Stimulated activated CD8-positive, alpha-beta memory T cell treated with anti-CD3 and anti-CD28 coated beads, Interleukin-15, amount 100 ng/mL, for 1 hour (primary cell): ENCODE measurements around the gene PDE7B.

Experiments used
- DNase-seq: peaks from one replicate; pipeline ENCODE4 v3.0.0-alpha.2; 2020; ENCODE audit warnings: low read depth

PDE7B gene

DNA sequence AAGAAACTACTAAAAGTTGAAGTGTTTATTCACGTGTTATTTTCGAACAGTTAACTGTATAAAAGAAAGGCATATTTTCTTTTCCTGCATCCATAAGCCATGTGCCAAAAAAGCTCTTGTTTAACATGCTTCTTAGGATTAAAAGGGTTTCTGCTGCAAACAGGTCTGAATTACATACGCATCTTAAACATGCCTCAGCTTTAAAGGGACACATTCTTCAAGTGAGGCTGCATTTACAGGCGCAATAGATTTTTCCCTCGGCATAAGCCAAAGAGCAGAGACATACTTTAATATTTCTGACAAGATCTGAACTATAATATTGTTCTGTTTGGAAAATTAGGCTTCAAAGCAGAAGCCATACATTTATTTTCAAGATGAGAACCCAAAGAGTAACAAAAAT is 39.4 kb downstream of the PDE7B start:
- DNase-seq, result no peak

DNA sequence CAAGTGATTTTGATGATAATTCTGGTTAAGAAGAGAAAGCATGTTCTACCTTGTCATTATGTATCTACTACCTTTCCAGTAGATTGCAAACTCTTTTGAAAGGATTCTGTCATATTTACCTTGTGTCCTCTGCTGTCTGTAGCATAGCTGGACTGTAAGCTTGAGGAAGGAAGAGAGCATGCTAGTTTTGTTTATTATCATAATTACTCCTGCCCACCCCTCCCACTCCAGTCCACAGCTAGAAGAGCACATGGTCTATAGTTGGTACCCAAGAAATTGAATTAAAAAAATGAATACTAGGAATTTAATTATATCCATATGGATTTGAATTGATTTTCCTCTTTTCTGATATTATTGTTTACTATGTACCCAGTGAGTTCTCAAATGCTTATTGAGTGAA is 40.2 kb downstream of the PDE7B start:
- no peak for DNase-seq

DNA sequence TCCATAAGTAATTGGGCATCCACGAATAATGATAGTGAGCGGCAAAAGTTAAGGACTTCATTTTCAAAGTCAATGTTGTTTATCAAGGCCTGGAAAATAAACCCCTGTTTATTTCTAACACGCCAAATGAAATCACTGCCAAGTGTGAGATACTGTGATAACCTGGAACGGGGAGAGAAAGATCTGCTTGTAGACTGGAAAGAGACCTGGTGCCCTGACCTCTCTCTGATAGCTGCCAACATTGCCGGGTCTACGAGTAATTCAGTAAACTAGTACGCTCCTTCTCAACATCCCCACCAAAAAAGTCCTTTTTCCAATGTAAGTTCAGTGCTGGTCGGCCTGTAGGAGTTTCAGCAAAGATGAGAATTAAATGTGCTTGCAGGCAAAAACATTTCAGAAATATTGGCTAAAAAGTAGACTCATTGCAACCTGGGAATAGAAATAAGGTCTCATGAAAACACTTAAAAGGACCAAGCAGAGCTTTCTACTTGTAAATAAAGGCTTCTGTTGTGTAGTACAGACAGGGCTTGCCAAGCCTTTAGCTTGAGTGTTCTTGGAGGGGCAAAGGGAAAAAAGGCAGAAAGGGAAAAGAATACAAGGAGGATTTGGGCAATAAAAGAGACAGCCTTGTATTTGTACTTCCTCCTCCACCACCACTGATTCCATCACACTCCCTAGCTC is 43.9 kb downstream of the PDE7B start:
- no peak for DNase-seq

DNA sequence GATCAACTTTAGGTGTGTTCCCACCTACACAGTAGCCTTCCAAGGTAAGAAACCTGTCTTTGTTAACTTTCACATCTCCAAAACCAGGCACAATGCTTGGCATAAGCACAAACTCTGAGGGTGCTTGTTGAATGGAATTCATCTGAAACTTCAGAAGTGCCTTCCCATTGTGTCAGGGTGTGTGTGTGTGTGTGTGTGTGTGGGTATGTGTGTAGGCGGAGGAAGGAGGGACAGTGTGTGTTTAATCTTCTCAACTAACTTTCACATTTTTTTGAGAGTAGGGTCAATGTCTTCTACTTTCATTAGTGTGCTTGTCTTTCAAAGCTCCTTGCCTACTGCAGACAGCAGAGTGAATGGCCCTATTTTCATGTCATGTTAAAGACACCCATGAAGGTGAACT is 45.6 kb downstream of the PDE7B start:
- DNase-seq, result no peak

DNA sequence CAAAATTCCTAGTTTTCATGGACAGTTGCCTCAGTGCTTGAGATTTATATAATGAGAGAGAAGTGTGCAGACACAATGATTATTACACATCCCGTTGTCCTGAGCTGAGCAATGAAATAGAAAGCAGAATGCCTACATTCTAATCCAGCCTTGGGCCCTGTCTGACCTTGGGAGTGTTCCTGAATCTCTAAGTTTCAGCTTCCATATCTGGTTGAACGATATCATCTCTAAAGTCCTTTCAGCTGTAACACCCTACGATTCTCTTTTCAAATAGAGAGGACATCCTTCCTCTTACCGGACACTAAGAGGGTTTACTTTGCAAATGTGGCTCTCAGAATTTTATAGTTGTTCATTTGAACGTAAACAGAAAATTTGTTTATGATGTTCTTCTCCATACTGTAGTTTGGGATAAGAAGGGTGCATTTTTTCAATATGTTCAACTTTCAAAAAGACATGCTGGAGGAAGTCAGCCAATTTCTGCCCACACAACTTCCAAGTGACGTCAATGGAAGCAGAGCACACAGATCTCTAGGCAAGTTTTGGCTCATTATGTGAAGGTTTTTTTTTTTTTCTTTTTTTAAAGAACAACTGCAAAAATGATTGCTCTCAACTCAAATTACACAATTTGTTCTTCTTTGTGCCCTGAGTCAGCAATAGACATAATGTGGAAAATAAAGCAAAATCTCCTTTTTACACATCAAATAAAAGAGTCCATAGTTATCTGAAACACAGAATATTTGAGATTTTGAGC is 50.4 kb downstream of the PDE7B start:
- DNase-seq, result no peak

DNA sequence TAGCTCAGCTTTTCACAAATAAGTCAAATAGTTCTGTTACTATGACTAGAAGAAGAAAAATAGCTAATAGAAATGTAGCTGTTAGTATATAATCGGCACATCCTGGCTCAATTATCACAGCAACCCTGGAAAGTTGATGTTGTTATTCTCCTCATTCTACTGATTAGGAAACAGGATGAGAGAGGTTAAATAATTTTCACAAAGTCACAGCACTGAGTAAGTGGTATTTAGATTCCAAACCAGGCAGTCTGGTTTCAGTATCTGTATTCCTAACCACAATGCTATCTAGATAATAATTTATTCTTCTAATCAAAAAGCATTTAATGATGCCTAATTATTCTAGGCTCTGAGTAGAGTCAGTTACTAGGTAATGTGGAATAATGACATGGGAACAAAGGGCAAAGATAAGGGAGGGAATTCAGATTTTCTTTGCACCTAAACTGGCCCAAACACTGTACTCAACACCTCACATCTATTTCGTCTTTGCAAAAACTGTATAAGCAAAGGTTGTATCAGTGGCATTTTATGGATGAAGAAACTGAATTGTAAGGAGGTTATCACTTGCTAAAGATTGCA is 51.3 kb downstream of the PDE7B start:
- DNase-seq, result no peak

DNA sequence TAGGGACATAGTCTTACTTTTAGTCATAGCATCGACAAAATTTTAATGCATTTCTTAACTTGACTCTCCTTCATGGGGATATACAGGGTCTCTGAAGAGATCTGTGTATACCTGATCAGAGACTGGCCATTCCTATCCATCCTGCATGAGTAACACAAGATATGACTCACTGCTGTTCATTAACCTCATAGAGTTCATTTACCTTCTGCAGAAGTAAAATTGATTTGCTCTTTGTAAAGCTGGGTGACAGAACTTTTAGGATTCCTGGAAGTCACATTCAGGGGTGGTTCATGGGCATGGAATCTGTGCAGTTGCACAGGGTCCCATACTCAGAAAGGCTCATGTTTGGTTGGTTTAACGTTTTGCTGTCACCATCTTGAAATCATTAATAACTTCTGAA is 53.2 kb downstream of the PDE7B start:
- no peak for DNase-seq

DNA sequence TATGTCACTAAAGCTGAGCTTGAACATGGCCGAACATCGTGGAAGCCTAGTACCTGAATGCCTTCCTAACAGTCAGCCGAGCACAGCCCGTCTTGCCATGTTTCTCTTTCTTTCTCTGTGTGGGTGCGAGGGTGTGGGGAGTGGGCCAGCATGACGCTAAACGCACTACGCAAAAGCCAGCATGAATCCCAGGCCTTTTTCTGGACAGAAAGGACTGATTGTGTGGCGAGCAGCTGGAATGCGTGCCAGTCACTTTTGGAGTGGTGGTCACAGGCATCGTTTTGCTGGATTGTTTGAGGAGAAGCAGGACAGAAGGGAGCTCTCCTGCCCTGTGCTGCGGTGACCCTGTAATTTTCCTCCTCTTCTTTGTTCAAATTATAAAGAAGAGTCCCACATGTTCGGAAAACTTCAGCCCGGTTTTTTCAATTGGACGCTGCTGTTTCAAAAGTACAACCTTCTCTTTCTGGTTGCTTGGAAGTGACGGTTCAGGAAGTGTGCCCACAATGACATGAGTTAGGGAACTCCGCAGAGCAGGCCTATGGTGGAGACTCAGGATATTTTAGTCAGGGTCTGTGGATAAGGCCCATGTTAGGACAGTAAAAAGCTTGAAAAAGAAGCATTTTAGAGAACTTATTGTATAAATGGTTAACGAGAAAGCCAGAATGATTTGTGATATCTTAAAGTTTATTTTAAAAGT is 54.3 kb downstream of the PDE7B start:
- DNase-seq, result no peak

DNA sequence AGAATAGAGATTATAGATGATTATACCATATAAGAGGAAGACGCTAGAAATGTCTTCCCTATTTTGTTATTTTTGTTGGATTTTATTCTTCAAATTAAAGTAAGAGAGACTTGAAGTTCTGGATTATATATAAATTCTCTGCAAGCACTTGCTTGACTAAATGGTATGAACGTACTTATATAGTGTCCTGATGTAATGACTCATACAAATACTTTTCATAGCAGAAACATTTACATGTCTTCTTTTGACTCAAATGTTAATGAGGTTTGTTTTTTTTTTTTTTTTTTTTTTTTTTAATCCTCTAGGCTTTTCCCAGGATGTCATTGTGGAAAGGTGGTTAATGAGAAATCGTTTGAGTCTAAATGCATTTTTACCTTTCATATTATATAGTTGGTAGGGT is 55.0 kb downstream of the PDE7B start:
- no peak for DNase-seq

DNA sequence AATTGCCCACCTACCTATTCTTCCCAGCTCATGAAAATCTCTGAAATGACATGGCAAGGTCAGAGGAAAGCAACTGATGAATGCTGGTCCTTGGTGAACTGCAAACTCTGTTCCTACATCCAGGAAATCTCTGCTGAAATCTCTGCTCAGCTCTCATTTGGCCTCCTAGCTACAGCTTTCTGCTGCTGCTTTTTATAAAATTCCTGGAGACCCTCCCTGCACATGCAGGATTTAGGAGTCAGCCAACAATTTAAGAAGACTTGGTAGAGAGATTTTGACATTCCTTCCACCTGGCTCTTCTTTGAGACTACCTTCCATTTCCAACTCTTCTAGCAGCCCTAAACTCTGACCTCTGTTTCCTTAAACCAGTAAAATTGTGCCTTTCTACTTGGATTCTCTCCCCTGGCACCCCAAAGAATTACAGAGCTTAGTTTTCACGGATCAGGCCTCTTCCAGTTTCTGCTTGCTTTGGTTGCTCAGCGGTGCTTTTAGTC is 55.5 kb downstream of the PDE7B start:
- DNase-seq, result no peak

DNA sequence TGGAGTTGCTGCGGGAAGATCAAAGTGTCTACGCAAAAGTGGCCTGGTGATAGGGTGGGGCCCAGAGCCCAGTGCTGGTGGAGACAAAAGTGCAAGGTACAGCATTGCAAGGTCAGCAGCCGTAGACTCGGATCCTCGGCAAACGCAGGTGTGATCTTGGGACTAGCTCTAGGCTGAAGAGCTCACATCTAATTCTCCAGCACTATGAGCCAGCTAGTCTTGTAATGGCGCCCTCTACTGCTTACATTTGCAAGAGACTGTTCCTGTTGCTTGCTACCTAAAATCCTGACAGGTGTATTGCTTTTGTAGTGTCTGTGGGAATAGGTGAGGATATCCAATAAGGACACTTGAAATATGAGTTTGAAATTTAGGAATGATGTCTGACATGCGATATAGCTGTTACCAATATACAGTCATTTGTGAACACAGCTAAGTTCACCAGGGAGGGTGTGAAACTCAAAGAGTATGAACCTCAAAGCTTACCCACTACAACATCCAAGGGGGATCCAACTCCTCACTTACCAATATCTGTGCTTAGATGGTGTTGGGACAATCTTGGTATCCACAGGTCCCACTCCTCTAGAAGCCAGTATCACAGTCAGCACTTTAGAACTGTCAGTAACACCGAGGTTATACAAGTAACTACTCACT is 58.4 kb downstream of the PDE7B start:
- DNase-seq, result no peak

DNA sequence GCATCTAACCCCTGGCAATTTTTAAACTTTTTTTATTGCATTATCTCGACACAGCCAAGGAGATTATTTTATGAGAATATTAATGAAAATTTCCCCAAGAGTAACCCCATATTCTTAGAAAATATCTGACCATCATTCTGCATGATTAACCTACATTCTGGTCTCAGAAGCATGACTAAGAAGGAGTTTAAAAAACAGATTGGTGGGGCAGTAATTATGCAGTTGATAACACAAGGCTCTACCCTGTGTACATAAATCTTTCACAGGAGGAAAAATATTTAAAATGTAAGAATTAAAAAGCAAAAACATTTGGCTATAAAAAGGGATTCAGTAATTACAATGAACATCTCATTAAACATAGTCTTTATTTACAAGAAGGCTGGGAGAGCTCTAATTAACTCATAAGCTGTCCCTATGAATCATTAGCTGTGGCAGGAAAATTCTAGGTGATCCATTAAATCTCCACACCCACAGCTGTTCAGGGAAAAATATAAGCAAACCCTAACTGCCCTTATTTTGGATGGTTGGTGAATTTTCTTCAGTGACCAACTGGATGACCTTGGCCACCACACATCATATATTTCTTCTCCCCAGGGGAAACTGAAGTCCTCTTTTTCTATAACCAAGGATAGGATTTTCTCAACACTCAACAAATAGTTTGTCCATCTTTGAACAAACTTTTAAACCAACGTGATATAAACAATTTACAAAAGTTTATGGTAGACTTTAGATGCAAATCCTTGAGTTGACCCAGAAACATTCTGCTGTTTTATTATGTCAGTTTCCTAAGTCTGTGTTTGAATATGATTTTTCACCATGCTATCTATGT is 59.5 kb downstream of the PDE7B start:
- no peak for DNase-seq

DNA sequence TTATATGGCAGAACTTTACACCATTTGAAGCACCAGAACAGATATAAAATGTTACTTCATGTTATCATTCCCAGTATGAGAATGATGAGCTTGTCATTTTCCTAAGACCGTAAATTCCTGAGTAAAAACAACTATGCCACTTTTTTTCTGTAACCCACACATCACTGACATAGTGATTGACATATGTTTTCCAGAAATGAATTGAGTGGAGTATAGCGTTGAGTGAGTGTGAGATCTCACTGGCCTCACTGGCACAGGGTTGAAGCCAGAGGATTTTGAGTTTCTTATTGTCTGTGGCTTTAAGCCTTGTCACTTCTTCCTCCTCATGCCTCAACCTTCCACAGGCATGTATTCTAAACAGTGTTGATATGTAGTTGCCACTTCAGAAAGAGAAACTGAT is 62.3 kb downstream of the PDE7B start:
- DNase-seq, result no peak

DNA sequence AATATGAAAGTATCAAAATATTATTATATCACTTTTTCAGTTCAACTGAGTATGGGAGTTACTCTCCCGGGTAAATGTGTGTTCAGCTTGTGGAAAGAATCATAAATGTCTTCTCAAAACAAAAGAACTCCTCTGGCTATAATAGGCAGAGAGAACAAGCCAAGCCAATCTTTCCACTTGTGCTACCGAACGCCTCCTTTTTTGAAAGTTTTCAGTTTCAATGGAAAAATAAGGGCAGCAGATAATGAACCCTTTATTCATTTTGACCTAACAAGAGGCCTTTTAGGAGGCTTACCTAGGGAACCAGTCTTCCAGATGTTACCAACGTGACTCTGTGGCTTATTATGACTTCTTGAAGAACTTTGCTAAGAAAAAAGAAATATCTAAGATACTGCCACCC is 67.5 kb downstream of the PDE7B start:
- DNase-seq, result no peak

DNA sequence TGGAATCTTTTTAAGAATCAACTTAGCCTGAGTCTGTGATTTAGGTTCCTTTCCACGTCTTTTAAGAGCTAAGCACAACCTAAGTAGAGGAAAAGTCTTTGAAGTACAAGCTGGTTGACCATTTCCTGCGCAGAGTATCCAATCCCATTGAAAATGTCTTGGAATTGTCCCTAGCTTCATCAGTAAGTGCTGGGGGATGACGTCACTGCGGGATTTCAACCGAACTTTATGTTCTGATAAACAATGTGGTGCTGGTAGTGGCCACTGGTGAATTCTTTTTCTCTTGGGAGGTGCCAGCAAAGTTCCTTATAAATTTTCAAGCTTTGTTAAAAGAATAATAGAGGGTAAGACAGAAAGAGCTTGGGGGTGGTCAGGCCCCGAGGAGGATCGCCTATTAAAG is 69.2 kb downstream of the PDE7B start:
- no peak for DNase-seq

DNA sequence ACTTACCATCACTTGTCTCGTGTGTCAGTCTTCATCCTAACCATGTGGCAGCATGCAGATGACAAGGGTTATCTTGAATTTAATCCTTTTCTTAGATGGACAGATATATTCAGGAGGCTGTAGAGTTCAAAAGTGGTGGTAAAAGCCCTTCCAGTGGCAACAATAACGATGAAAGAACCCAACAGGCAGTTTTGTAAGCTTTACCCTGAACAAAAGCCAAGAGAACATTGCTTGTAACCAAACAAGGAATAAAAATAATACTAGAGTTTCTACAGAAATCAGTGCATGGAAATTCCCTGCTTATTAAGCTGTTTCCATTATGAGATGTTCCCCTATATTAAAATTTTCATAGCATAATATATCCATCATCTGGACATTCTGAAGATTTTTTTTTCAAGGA is 69.7 kb downstream of the PDE7B start:
- DNase-seq, result no peak

DNA sequence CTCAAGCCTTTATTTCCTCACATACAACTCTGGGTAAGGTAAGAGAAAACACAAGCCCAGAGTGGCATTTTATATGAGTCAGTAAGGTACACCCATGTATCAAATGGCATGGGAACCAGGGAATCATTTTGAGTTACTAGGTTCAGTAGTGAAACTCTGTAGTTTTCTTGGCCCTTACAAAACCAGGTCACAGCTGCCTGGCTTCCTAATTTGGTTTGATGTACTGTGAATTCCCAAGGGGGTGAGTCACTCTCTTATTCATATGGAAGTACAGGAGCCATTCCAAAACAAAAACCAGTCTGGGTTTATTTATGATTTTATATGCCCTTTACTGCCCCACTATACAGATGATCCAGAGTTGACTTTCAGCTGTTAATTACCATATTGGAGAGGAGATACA is 70.7 kb downstream of the PDE7B start:
- DNase-seq, result no peak

DNA sequence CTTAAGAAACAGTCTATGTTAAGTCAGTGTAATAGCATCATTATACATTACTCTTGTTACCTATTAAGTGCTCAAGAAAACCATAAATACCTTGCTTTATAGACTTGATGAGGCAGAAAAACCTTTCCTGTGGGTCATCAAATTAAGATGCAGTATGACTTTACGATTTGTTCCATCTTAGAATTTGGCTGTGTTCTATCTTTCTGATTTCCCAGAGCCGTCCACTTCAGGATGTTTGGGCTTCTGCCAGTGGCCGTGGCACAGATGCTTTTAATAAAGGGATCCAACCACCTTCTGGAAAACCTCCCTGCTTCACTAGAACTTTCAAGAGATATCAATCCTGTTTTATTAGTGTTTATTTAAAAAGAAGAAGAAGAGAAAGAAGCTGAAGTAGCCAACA is 71.2 kb downstream of the PDE7B start:
- DNase-seq, result no peak

DNA sequence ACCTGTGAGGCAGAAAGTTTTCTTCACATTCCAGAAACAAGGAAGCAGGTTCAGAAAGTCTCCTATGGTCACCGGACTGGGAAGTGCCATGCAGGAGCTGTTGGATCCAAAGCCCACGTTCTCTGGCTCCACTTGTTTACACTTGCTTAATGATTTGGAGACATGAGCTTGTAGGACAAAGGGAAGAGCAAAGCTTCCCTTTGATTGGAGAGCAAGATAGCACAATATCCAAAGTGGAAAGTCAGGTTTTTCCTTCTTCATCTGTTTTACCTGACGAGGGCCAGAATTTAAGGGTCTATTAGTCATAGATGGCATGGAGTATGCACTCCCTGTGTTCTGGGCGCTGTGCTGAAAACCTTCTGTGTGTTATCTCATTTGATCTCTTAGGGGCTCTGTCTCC is 81.2 kb downstream of the PDE7B start:
- DNase-seq, result no peak

DNA sequence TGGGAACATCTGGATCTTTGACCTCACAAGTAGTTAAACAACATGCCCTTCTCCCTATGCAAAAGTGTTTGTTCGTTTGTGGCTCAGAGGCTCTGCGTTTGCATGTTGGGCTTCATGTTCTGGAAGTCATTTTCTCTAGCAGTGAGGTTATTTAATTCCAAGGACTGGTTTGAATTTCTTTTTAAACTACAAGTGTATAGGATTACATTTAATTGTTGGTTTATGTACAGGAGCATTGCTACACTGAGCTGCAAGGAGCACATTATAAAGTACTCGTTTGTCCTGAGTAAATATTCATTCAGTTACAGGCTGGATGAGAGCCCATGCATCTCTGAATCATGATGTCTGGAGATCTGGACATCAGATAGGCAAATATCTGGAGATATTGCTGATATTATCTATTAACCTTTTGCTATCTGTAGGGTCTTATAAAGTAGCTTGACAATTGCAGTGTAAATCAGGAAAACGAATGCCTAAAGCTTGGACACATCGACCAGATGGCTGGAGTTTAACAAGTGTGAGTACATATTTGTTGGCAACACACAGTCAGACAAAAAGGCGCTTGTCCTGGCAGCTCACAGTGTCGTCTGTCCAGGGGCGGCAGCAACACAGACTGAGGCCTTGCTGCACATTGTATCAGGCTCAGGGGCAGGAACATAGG is 84.6 kb downstream of the PDE7B start:
- DNase-seq, result no peak

DNA sequence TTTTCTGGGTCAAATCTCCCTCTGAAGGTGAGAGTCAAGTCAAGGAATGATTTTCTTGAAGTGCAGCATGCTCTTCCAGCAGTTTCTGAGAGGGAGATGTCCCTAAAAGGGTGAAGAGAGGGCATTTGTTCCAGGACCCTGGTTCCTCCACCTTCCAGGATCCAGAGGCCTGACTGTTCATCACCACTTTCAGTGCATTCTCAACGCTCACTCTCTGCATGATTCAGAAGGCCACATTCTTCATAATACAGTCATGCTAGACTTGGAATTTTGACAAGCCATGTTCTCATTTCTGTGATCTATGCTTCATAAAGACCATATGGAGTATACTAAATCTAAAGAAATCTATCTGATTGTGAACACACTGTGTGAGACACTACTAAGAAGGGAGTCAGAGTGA is 85.1 kb downstream of the PDE7B start:
- DNase-seq, result no peak
